Measurements from ENCODE around the gene HTR1D. TPM values are rescaled to one million over a fixed set of nuclear protein-coding genes. Genes with fewer than 3 reads are reported as not detected.

The HTR1D gene
- total and polyA plus RNA-seq, 2 donors (not counting 3 experiments of a cell fraction or from before 2014, with no cell fraction given), result 1.5 to 1.9 TPM

DNA sequence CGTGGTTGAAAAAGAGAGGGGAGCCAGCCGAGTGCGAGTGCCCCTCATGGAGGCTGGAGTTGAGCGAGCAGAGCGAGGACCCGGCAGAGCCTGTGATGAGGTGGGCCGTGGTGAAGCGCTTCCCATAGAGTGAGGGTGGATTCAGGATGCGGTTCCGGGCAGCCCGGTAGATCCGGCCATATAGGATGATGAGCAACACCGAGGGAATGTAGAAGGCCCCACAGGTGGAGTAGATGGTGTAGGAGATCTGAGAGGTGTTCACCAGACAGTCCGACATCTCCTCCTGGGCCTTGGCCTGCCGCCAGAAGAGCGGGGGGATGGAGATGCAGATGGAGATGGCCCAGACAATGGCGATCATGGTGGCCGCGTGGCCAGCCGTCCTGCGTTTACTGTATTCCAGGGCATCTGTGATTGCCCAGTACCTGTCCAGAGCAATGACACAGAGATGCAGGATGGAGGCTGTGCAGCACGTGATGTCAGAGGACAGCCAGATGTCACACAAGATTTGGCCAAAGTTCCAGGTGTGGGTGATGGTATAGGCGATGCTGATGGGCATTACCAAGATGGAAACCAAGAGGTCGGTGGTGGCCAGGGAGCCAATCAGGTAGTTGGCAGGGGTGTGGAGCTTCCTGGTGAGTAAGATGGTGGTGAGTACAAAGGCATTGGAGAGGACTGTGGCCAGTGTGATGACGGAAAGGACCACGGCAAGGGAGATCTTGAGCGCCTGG is 23.7 kb downstream of the HTR1D start:
- DNase-seq (ENCODE audit: low read depth, low spot score), result no peak
- BruUV-seq (replicated peaks), result no TSS peak
- Histone ChIP-seq H3K36me3 (ENCODE audit: control insufficient read depth in 2 of 2, extremely low read depth in 1 of 2, insufficient read depth in 2 of 2, low read length in 2 of 2) (no peaks in the 10 kb centered on the region), H3K9me3 (replicated peaks; ENCODE audit: control insufficient read depth, insufficient read depth, low read length) (no peaks in the 10 kb centered on the region), H3K4me1 (ENCODE audit: control insufficient read depth, extremely low read depth, insufficient read depth, low read length) (peaks cover 31% of the 10 kb centered on the region), H3K9ac (replicated peaks; ENCODE audit: extremely low read depth, insufficient read depth, low read length) (no peak overlapping the region), H3K79me2 (ENCODE audit: control insufficient read depth, insufficient read depth, low read length) (no peaks in the 10 kb centered on the region), H4K20me1 (replicated peaks; ENCODE audit: control insufficient read depth, extremely low read depth, insufficient read depth, low read length) (no peaks in the 10 kb centered on the region), H3K9me1 (replicated peaks; ENCODE audit: control insufficient read depth, extremely low read depth, insufficient read depth, low read length) (no peaks in the 10 kb centered on the region), H3K27ac (ENCODE audit: insufficient read depth, low read depth, low read length) (no peak overlapping the region), H2AFZ (ENCODE audit: low read depth, low read length) (no peak overlapping the region), H3K4me3 (replicated peaks in 1 of 3; ENCODE audit: insufficient read depth in 1 of 3, low read depth in 1 of 3, low read length in 3 of 3) (no peak overlapping the region), H3K27me3 (ENCODE audit: control insufficient read depth in 2 of 2, insufficient read depth in 2 of 2, low read length in 2 of 2) (no peaks in the 10 kb centered on the region), H3K4me2 (ENCODE audit: insufficient read depth, low read length) (no peak overlapping the region)
- no peak for TF ChIP-seq CTCF (IDR thresholded peaks at IDR 0.05; ENCODE audit: extremely low read depth in 1 of 2, insufficient read depth in 1 of 2, low read depth in 1 of 2, low read length in 2 of 2)
- TF ChIP-seq FOS (IDR thresholded peaks at IDR 0.05; ENCODE audit: borderline replicate concordance, insufficient read depth, low read length), result no peak
- no peak for TF ChIP-seq EZH2 (IDR thresholded peaks at IDR 0.05; ENCODE audit: borderline replicate concordance, low read depth, low read length, severe bottlenecking)
- no peak for TF ChIP-seq POLR2A (IDR thresholded peaks at IDR 0.05; ENCODE audit: low read depth, low read length)
- no peak for TF ChIP-seq MYC (IDR thresholded peaks at IDR 0.05; ENCODE audit: low read depth, low read length)
- TF ChIP-seq GATA2 (IDR thresholded peaks at IDR 0.05; ENCODE audit: insufficient read depth, insufficient read length, low read depth, low read length), result no peak
- TF ChIP-seq POLR2AphosphoS5 (IDR thresholded peaks at IDR 0.05; ENCODE audit: insufficient read depth, low read depth, low read length), result no peak
- TF ChIP-seq MAX (IDR thresholded peaks at IDR 0.05; ENCODE audit: insufficient read depth, insufficient read length), result no peak
- TF ChIP-seq JUN (IDR thresholded peaks at IDR 0.05; ENCODE audit: borderline replicate concordance, insufficient read depth, insufficient read length, low read depth), result no peak
- ChIA-PET POLR2A (no interaction called here), CTCF (no interaction called here)
- FAIRE-seq, result no peak
- intact Hi-C loops (cut with micrococcal nuclease) (no loop called here), dilution Hi-C loops (cut with MboI; ENCODE audit: extremely low pct_ligation_motif_present, low sequenced_read_pairs) (no loop called here)

All from endothelial cell of umbilical vein (primary cell).